Neuronal stem cell (in vitro differentiated cells): ENCODE results near the gene ADAMTSL1.

Source experiments
- DNase-seq: peaks from one replicate; pipeline ENCODE4 v3.0.0-alpha.2; 2013; ENCODE audit warnings: low spot score
- H2AFZ ChIP-seq: one replicate; pipeline ENCODE4 v1.6.1; 2013; ENCODE audit warnings: mild to moderate bottlenecking, low read length, inconsistent platforms
- H2AK5ac ChIP-seq: 2 replicates; pipeline ENCODE4 v1.6.1; 2013; ENCODE audit warnings: low read depth, mild to moderate bottlenecking, inconsistent platforms, low read length, moderate library complexity, mixed read lengths
- H2BK120ac ChIP-seq: 2 replicates; pipeline ENCODE4 v1.6.1; 2013; ENCODE audit warnings: low read depth, mild to moderate bottlenecking, inconsistent platforms, low read length, moderate library complexity, mixed read lengths
- H2BK12ac ChIP-seq: one replicate; pipeline ENCODE4 v1.6.1; 2013; ENCODE audit warnings: low read length, inconsistent platforms
- H2BK15ac ChIP-seq: 2 replicates; pipeline ENCODE4 v1.6.1; 2013; ENCODE audit warnings: mild to moderate bottlenecking, low read length, inconsistent platforms, mixed read lengths
- H2BK5ac ChIP-seq: one replicate; pipeline ENCODE4 v1.6.1; 2013; ENCODE audit warnings: inconsistent platforms, mild to moderate bottlenecking, low read length, moderate library complexity
- H3K14ac ChIP-seq: one replicate; pipeline ENCODE4 v1.6.1; 2013; ENCODE audit warnings: low read length, inconsistent platforms
- H3K18ac ChIP-seq: 2 replicates; pipeline ENCODE4 v1.6.1; 2013; ENCODE audit warnings: low read length, inconsistent platforms
- H3K23ac ChIP-seq: 2 replicates; pipeline ENCODE4 v1.6.1; 2013; ENCODE audit warnings: low read depth, mild to moderate bottlenecking, mixed read lengths, low read length, inconsistent platforms; ENCODE audit not compliant: poor library complexity
- H3K27ac ChIP-seq: replicated peaks from 3 replicates; pipeline ENCODE4 v1.5.1; 2013; ENCODE audit warnings: low read length, inconsistent platforms
- H3K27me3 ChIP-seq, 3 experiments: 2 replicates each; pipeline ENCODE4 v1.6.1; 2013; ENCODE audit warnings: low read length in 3 of 3, mild to moderate bottlenecking in 2 of 3, inconsistent platforms in 1 of 3, low read depth in 1 of 3, mixed read lengths in 1 of 3, moderate library complexity in 1 of 3; ENCODE audit not compliant: control insufficient read depth in 3 of 3, insufficient read depth in 3 of 3
- H3K36me3 ChIP-seq, 2 donors: replicated peaks in 1 of 2; 2 replicates each; pipeline ENCODE4 v1.6.1; 2013; ENCODE audit warnings: low read length in 2 of 2; ENCODE audit not compliant: control insufficient read depth in 2 of 2, insufficient read depth in 2 of 2
- H3K4ac ChIP-seq: 2 replicates; pipeline ENCODE4 v1.6.1; 2013; ENCODE audit warnings: inconsistent platforms, mild to moderate bottlenecking, low read length, moderate library complexity
- H3K4me1 ChIP-seq, 2 donors: 1 replicate in 1 of 2; 2 replicates in 1 of 2; pipeline ENCODE4 v1.6.1; 2013; ENCODE audit warnings: low read length in 2 of 2, low read depth in 1 of 2; ENCODE audit not compliant: control insufficient read depth in 2 of 2, insufficient read depth in 1 of 2
- H3K4me2 ChIP-seq: one replicate; pipeline ENCODE4 v1.6.1; 2013; ENCODE audit warnings: mild to moderate bottlenecking, low read length, inconsistent platforms; ENCODE audit not compliant: insufficient read depth, poor library complexity, severe bottlenecking
- H3K4me3 ChIP-seq, 2 donors: 2 replicates each; pipeline ENCODE4 v1.5.1; 2013; ENCODE audit warnings: low read length in 2 of 2, mild to moderate bottlenecking in 2 of 2, inconsistent platforms in 1 of 2, moderate library complexity in 1 of 2
- H3K79me1 ChIP-seq: one replicate; pipeline ENCODE4 v1.6.1; 2013; ENCODE audit warnings: low read depth, mild to moderate bottlenecking, inconsistent platforms, low read length, moderate library complexity
- H3K9ac ChIP-seq: one replicate; pipeline ENCODE4 v1.6.1; 2013; ENCODE audit warnings: mild to moderate bottlenecking, low read depth, low read length, inconsistent platforms; ENCODE audit not compliant: poor library complexity
- H3K9me3 ChIP-seq, 2 donors: replicated peaks in 1 of 2; 2 replicates each; pipeline versions ENCODE3 to v1.6.1; 2013; ENCODE audit warnings: low read length in 2 of 2, mild to moderate bottlenecking in 2 of 2, inconsistent platforms in 1 of 2, low read depth in 1 of 2, mixed read lengths in 1 of 2, moderate library complexity in 1 of 2; ENCODE audit not compliant: control insufficient read depth in 2 of 2, insufficient read depth in 1 of 2
- H4K8ac ChIP-seq: one replicate; pipeline ENCODE4 v1.6.1; 2013; ENCODE audit warnings: low read depth, mild to moderate bottlenecking, inconsistent platforms, low read length, moderate library complexity
- H4K91ac ChIP-seq: one replicate; pipeline ENCODE4 v1.6.1; 2013; ENCODE audit warnings: low read length, low read depth, mild to moderate bottlenecking, inconsistent platforms; ENCODE audit not compliant: poor library complexity
- WGBS, 2 donors: extraction: QIAGEN DNeasy Blood & Tissue Kit; methylation state at CpG; one replicate each; pipeline ENCODE4 v1.1.7; 2013; ENCODE audit warnings: missing lambda C conversion rate in 2 of 2, mixed read lengths in 1 of 2; ENCODE audit not compliant: insufficient read length in 2 of 2, insufficient replicate concordance in 1 of 2; ENCODE audit errors: extremely low coverage in 2 of 2; 5-methylcytosine and 5-hydroxymethylcytosine counted together

Gene ADAMTSL1

GRCh38 chr9:18606846-18607245 is 132.9 kb downstream of the ADAMTSL1 start:
- Histone ChIP-seq H3K23ac (no peak overlapping the region), H3K4me1 (peaks cover 8 to 9% of the 10 kb centered on the region in 2 donors), H3K4me2 (no peak overlapping the region), H2AK5ac (no peak overlapping the region), H3K27ac (no peak overlapping the region), H2BK5ac (no peak overlapping the region), H2BK120ac (no peak overlapping the region), H3K4ac (no peak overlapping the region), H3K27me3 (no peaks in the 10 kb centered on the region), H2BK12ac (no peak overlapping the region), H4K91ac (no peak overlapping the region), H3K36me3 (no peaks in the 10 kb centered on the region), H4K8ac (no peak overlapping the region), H2BK15ac (no peak overlapping the region), H3K4me3 (no peak overlapping the region), H3K79me1 (no peaks in the 10 kb centered on the region), H3K9me3 (peaks cover 2 to 7% of the 10 kb centered on the region in 2 donors), H3K9ac (no peak overlapping the region), H3K18ac (no peak overlapping the region), H3K14ac (no peak overlapping the region), H2AFZ (no peak overlapping the region)
- DNase-seq = peak; percentile 48

GRCh38 chr9:18608371-18608770 is 134.4 kb downstream of the ADAMTSL1 start:
- Histone ChIP-seq H2AFZ (no peak overlapping the region), H3K18ac (no peak overlapping the region), H2BK5ac (no peak overlapping the region), H4K8ac (no peak overlapping the region), H3K14ac (no peak overlapping the region), H3K79me1 (no peaks in the 10 kb centered on the region), H3K27me3 (no peaks in the 10 kb centered on the region), H2BK15ac (no peak overlapping the region), H3K4me2 (no peak overlapping the region), H3K23ac (no peak overlapping the region), H3K4ac (no peak overlapping the region), H2BK120ac (no peak overlapping the region), H3K27ac (no peak overlapping the region), H3K36me3 (no peaks in the 10 kb centered on the region), H3K4me1 (peaks cover 8 to 9% of the 10 kb centered on the region in 2 donors), H2AK5ac (no peak overlapping the region), H3K9me3 (peaks cover under 1 to 3% of the 10 kb centered on the region in 2 donors), H3K9ac (no peak overlapping the region), H3K4me3 (no peak overlapping the region), H2BK12ac (no peak overlapping the region), H4K91ac (no peak overlapping the region)
- WGBS, 2 donors = no CpG with 5 or more reads among the region's 1 CpG
- no peak for DNase-seq

GRCh38 chr9:18610956-18611355 is 137.0 kb downstream of the ADAMTSL1 start:
- Histone ChIP-seq H2BK12ac (no peak overlapping the region), H3K9ac (no peak overlapping the region), H3K4me1 (peaks cover 6 to 9% of the 10 kb centered on the region in 2 donors), H2BK5ac (no peak overlapping the region), H3K18ac (no peak overlapping the region), H3K27me3 (no peaks in the 10 kb centered on the region), H3K36me3 (no peaks in the 10 kb centered on the region), H2AK5ac (no peak overlapping the region), H3K9me3 (no peaks in the 10 kb centered on the region), H4K8ac (no peak overlapping the region), H3K79me1 (no peaks in the 10 kb centered on the region), H3K4me3 (no peak overlapping the region), H3K23ac (no peak overlapping the region), H2BK15ac (no peak overlapping the region), H3K4ac (no peak overlapping the region), H2AFZ (no peak overlapping the region), H3K27ac (no peak overlapping the region), H3K4me2 (no peak overlapping the region), H3K14ac (no peak overlapping the region), H4K91ac (no peak overlapping the region), H2BK120ac (no peak overlapping the region)
- WGBS, 2 donors = no CpG with 5 or more reads among the region's 3 CpGs
- DNase-seq = no peak

DNA sequence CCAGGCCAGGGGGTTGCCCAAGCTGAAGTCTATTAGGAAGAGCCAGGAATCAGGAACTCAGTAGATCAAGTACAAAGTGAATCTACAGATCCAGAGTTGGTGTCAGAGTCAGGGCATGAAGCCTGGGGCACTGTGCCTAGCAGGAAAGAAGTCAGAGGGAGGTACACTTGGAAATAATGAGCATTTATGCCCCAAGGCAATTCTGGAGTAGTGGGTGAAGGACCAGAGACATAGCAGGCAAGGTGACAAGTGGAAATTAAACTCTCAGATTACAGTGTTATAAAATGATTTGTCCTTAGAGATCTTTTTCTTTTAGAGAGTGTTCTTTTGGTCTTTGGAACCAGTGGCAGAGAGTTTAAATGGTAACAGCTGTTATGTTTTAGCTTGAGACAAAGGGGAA is 138.0 kb downstream of the ADAMTSL1 start:
- H2BK5ac ChIP-seq = no peak overlapping the region
- no peak overlapping the region for H3K4me2 ChIP-seq
- H2BK12ac ChIP-seq = no peak overlapping the region
- no peak overlapping the region for H3K14ac ChIP-seq
- H2BK15ac ChIP-seq = no peak overlapping the region
- H3K27me3 ChIP-seq = no peaks in the 10 kb centered on the region
- no peak overlapping the region for H3K18ac ChIP-seq
- H2AK5ac ChIP-seq = no peak overlapping the region
- H3K4me1 ChIP-seq = peaks cover 2 to 5% of the 10 kb centered on the region in 2 donors
- no peak overlapping the region for H3K23ac ChIP-seq
- H2BK120ac ChIP-seq = no peak overlapping the region
- no peaks in the 10 kb centered on the region for H3K9me3 ChIP-seq
- no peak overlapping the region for H4K91ac ChIP-seq
- H2AFZ ChIP-seq = no peak overlapping the region
- H3K27ac ChIP-seq = no peak overlapping the region
- H3K4me3 ChIP-seq = no peak overlapping the region
- H3K4ac ChIP-seq = no peak overlapping the region
- H4K8ac ChIP-seq = no peak overlapping the region
- H3K79me1 ChIP-seq = no peaks in the 10 kb centered on the region
- DNase-seq = no peak
- no peaks in the 10 kb centered on the region for H3K36me3 ChIP-seq
- H3K9ac ChIP-seq = no peak overlapping the region
